GM18508 (cell line): ENCODE data around the gene WDR6.
"Not testable (repeated sequence)": the region's sequence is repeated elsewhere in the genome, so short reads cannot be mapped to it uniquely, and the experiment has no call there.

ENCODE experiments used
- ATAC-seq: cut with Tn5 transposase; IDR thresholded peaks from one replicate; pipeline ENCODE4 v1.9.1; 2021; ENCODE audit warnings: moderate number of reproducible peaks; ENCODE audit not compliant: insufficient read depth, unreplicated experiment

Gene WDR6

GRCh38 chr3:48990636-48991469 lies 16.3 kb upstream of the WDR6 start:
- no peak for ATAC-seq

GRCh38 chr3:48991851-48992545 lies 15.2 kb upstream of the WDR6 start:
- no peak for ATAC-seq

- ATAC-seq, result no peak
These were observed 13.4 kb upstream of the WDR6 start for GRCh38 chr3:48993834-48994233.

GRCh38 chr3:48996640-48997039 lies 10.6 kb upstream of the WDR6 start:
- no peak for ATAC-seq

- no peak for ATAC-seq
These were observed 10.0 kb upstream of the WDR6 start for GRCh38 chr3:48997102-48997635.

GRCh38 chr3:48997714-48998637 lies 9.2 kb upstream of the WDR6 start:
- no peak for ATAC-seq

- no peak for ATAC-seq
These were observed 7.9 kb upstream of the WDR6 start for GRCh38 chr3:48999085-48999858.

- no peak for ATAC-seq
These were observed 6.0 kb upstream of the WDR6 start for GRCh38 chr3:49001155-49001554.

GRCh38 chr3:49004352-49005302 lies 2.6 kb upstream of the WDR6 start:
- no peak for ATAC-seq

- no peak for ATAC-seq
These were observed 1.9 kb upstream of the WDR6 start for GRCh38 chr3:49005303-49005680.

GRCh38 chr3:49005998-49006397 lies 1.2 kb upstream of the WDR6 start:
- no peak for ATAC-seq

- no peak for ATAC-seq
These were observed 653 bp upstream of the WDR6 start for GRCh38 chr3:49006408-49007067.

GRCh38 chr3:49007771-49008528 lies 759 bp downstream of the WDR6 start:
- no peak for ATAC-seq

GRCh38 chr3:49008627-49009026 lies 1.4 kb downstream of the WDR6 start:
- not testable (repeated sequence) for ATAC-seq

GRCh38 chr3:49009396-49009795 lies 2.2 kb downstream of the WDR6 start:
- no peak for ATAC-seq

GRCh38 chr3:49012441-49013017 lies 5.3 kb downstream of the WDR6 start:
- ATAC-seq, result no peak

- ATAC-seq, result no peak
These were observed 6.0 kb downstream of the WDR6 start for GRCh38 chr3:49013113-49013737.
